GM12801 (cell line): ENCODE data around the gene ABI3.

Experiments
- CTCF ChIP-seq: IDR thresholded peaks from one replicate; pipeline ENCODE4 v1.5.1; 2011; ENCODE audit warnings: control low read depth; ENCODE audit not compliant: insufficient read length; ENCODE audit errors: extremely low read depth

The ABI3 gene

GRCh38 chr17:49241040-49241439 lies 30.5 kb downstream of the ABI3 start:
- no peak for TF ChIP-seq CTCF

DNA sequence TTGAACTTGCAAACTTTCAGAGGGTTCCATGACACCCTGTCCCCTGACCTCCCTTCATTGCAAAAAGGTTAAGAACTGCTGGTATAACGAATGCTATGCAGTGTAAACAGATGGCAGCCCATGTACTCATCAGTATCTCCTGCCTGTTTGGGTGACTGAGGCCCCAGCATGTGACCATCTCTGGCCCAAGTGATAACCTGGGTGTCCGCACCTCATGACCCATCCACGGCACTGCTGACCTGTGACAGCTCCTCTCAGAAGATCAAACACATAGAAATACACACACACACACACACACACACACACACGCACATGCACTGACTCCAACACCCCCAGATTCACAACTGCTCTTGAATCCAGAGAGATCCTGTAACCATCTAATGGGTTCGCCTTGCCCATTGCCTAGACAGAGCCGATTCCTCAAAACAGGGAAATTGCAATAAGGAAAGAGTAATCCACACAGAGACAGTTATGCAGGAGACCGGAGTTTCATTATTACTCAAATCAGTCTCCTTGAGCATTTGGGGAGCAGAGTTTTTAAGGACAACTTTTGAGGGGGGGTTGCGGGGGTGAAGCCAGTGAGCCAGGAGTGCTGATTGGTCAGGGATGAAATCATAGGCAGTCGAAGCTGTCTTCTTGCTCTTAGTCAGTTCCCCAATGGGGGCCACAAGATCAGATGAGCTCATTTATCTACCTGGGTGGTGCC lies 31.3 kb downstream of the ABI3 start:
- TF ChIP-seq CTCF: no peak

DNA sequence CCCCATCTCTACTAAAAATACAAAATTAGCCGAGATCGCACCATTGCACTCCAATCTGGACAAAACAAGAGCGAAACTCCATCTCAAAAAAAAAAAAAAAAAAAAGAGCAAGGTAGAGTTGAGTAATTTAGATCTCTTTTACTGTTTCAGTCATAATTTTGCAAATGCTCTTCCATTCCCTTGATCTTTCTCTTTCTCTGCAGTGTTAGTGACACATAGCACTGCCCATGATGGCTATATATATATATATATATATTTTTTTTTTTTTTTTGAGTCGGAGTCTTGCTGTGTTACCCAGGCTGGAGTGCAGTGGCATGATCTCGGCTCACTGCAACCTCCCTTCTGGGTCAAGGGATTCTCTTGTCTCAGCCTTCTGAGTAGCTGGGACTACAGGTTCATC lies 32.3 kb downstream of the ABI3 start:
- no peak for TF ChIP-seq CTCF

GRCh38 chr17:49244839-49245238 lies 34.3 kb downstream of the ABI3 start:
- TF ChIP-seq CTCF: no peak

- no peak for TF ChIP-seq CTCF
Measured at GRCh38 chr17:49247944-49248343, 37.4 kb downstream of the ABI3 start.

DNA sequence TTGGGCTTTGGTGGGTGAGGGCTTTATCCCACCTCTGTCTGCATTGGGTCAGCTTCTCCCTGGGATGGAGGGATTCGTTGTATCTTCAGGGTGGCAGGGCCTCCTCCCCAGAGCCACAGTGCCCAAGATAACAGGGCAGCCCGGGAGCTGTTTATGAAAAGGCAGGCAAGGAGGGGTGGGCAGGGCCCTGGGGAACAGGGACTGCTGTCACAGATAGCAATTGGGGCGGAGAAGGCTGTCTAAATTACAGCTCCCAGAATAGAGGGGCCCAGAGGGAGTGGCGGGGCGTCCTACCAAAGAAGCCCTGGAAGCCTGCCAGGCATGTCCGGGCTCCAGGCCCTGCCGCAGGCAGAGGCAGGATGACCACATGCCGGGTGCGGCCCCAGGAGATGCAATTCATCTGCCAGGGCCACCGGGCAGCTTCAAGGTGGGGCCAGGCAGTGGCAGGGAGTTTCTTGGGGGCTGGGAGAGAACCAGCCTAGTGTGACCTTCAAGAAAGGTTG lies 38.8 kb downstream of the ABI3 start:
- no peak for TF ChIP-seq CTCF

GRCh38 chr17:49249890-49250522 lies 39.5 kb downstream of the ABI3 start:
- TF ChIP-seq CTCF: no peak
